Esophagus muscularis mucosa (tissue), 4 donors: Measurements from ENCODE around the gene CELA3B. TPM values are rescaled to one million over a fixed set of nuclear protein-coding genes. Genes with fewer than 3 reads are reported as not detected.
"Not testable (repeated sequence)": the region's sequence is repeated elsewhere in the genome, so short reads cannot be mapped to it uniquely, and the experiment has no call there.

Experiments
- DNase-seq: peaks from one replicate; pipeline ENCODE4 v3.0.0-alpha.2; 2017; ENCODE audit errors: extremely low spot score
- H3K27ac ChIP-seq, 4 donors: fragments of 200-600 bp; sonication (generic); replicated peaks in 1 of 4; 1 replicate in 3 of 4; 2 replicates in 1 of 4; pipeline ENCODE4 v1.5.1; 2016 to 2019; ENCODE audit warnings: mild to moderate bottlenecking in 1 of 4
- H3K27me3 ChIP-seq, 4 donors: fragments of 200-600 bp; sonication (generic); one replicate each; pipeline versions ENCODE4 v1.5.1 to v1.6.0; 2016 to 2019
- H3K36me3 ChIP-seq, 4 donors: fragments of 200-600 bp; sonication (generic); one replicate each; pipeline ENCODE4 v1.5.1; 2016 to 2019
- H3K4me1 ChIP-seq, 4 donors: fragments of 200-600 bp; sonication (generic); one replicate each; pipeline ENCODE4 v1.5.1; 2016 to 2019
- H3K4me3 ChIP-seq, 4 donors: fragments of 200-600 bp; sonication (generic); 1 replicate in 2 of 4; 2 replicates in 2 of 4; pipeline ENCODE4 v1.5.1; 2016 to 2019; ENCODE audit warnings: mild to moderate bottlenecking in 4 of 4, moderate library complexity in 1 of 4
- H3K9me3 ChIP-seq, 4 donors: fragments of 200-600 bp; sonication (generic); 1 replicate in 3 of 4; 2 replicates in 1 of 4; pipeline ENCODE4 v1.5.1; 2016 to 2019
- CTCF ChIP-seq, 3 experiments: fragments of 200-600 bp in 2 of 3; fragments of 450-650 bp in 1 of 3; sonication (generic) in 2 of 3; IDR thresholded peaks; one replicate each; pipeline ENCODE4 v1.5.1; 2017 to 2019; ENCODE audit warnings: antibody characterized with exemption in 3 of 3, mild to moderate bottlenecking in 2 of 3, moderate library complexity in 1 of 3
- EP300 ChIP-seq: sonication (generic); formaldehyde crosslinking; IDR thresholded peaks from one replicate; pipeline ENCODE4 v1.6.1; 2017; ENCODE audit warnings: antibody characterized with exemption
- POLR2A ChIP-seq: fragments of 450-650 bp; IDR thresholded peaks from one replicate; pipeline ENCODE4 v1.6.1; 2017; ENCODE audit warnings: antibody characterized with exemption, moderate library complexity, mild to moderate bottlenecking, low read depth
- POLR2AphosphoS5 ChIP-seq, 2 donors: sonication (generic); formaldehyde crosslinking; IDR thresholded peaks; one replicate each; pipeline ENCODE4 v1.6.1; 2017; ENCODE audit warnings: antibody characterized with exemption in 2 of 2
- WGBS: methylation state at CpG from one replicate; pipeline ENCODE4 v1.1.5; 2018; 5-methylcytosine and 5-hydroxymethylcytosine counted together
- intact Hi-C: fragments of 100-400 bp; cut with DNase I; formaldehyde crosslinking; loops from one replicate; pipeline ENCODE4 v1.15.1; 2023
- small RNA-seq, 3 donors: library from RNA; depleted of rRNA; stranded (forward); fragments of <200 nt; gene quantifications; one replicate each; pipeline ENCODE3, GENCODE V24; 2016
- total RNA-seq, 4 donors: library from RNA; depleted of rRNA; stranded (reverse); fragments of >200 nt; gene quantifications; one replicate each; pipeline versions ENCODE4 v1.1.0 to v1.2.1, GENCODE V29; 2016

The CELA3B gene
- total RNA-seq, 4 donors from 2014 or later: not detected

GRCh38 chr1:22031214-22031962 is 54.6 kb downstream of the CELA3B start:
- H3K36me3 ChIP-seq: peaks cover 0 to 6% (median 2%) of the 10 kb centered on the region in 4 donors
- no peaks in the 10 kb centered on the region for H3K27me3 ChIP-seq
- TF ChIP-seq CTCF (IDR thresholded peaks at IDR 0.05) (no peak), POLR2A (no peak), POLR2AphosphoS5 (IDR thresholded peaks at IDR 0.05) (no peak), EP300 (no peak)
- peaks cover 2 to 14% (median 7%) of the 10 kb centered on the region in 4 donors for H3K4me1 ChIP-seq
- intact Hi-C loops: no loop called here
- H3K27ac ChIP-seq: peak overlapping the region in 2 of 4 donors; percentile 27 to 33
- H3K4me3 ChIP-seq: no peak overlapping the region
- 54% methylated on average over 8 of the region's 8 CpGs for WGBS
- H3K9me3 ChIP-seq: no peaks in the 10 kb centered on the region
- no peak for DNase-seq

DNA sequence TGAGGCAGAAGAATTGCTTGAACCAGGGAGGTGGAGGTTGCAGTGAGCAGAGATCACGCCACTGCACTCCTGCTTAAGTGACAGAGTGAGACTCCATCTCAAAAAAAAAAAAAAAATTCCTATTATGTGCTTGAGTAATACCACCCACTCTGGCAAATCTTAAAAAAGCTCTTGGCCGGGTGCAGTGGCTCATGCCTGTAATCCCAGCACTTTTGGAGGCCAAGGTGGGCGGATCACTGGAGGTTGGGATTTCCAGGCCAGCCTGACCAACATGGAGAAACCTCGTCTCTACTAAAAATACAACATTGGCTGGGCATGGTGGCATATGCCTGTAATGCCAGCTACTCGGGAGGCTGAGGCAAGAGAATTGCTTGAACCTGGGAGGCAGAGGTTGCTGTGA is 58.0 kb downstream of the CELA3B start:
- H3K4me1 ChIP-seq: peaks cover 5 to 14% (median 9%) of the 10 kb centered on the region in 4 donors
- H3K36me3 ChIP-seq, DNase-seq, H3K27ac ChIP-seq, H3K9me3 ChIP-seq, H3K27me3 ChIP-seq, H3K4me3 ChIP-seq, intact Hi-C loops: not testable (repeated sequence)
- 78% methylated on average over 5 of the region's 5 CpGs for WGBS

DNA sequence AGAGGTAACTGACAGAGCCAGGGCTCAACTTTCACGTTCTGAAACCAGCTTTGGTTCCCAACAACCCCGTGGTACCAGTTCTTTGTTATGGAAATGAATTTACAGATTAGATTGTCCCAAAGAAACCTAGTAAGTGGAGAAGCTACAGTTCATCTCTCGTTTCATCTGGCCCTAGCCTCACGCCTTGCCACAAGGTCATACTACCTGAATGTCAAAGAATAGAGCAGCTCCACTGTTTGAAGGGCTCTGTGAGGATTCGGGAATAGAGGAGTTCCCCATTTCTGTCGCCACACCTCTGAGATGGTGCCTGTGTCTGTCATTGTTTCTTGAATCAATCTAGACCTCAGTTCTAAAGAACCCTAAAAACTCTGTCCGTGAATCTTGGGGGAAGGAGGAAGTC is 60.7 kb downstream of the CELA3B start:
- WGBS: 77% methylated on average over 7 of the region's 7 CpGs
- Histone ChIP-seq H3K4me3 (no peak overlapping the region), H3K27ac (no peak overlapping the region), H3K36me3 (no peaks in the 10 kb centered on the region), H3K4me1 (peaks cover 9 to 13% (median 11%) of the 10 kb centered on the region in 4 donors), H3K9me3 (no peaks in the 10 kb centered on the region), H3K27me3 (no peaks in the 10 kb centered on the region)
- intact Hi-C loops: no loop called here
- no peak for TF ChIP-seq CTCF (IDR thresholded peaks at IDR 0.05)
- no peak for TF ChIP-seq EP300
- TF ChIP-seq POLR2AphosphoS5 (IDR thresholded peaks at IDR 0.05): no peak
- TF ChIP-seq POLR2A: no peak
- DNase-seq: no peak

GRCh38 chr1:22038036-22038435 is 61.2 kb downstream of the CELA3B start:
- 69% methylated on average over 3 of the region's 5 CpGs for WGBS
- no peak overlapping the region for H3K27ac ChIP-seq
- no peaks in the 10 kb centered on the region for H3K27me3 ChIP-seq
- TF ChIP-seq EP300 (no peak), POLR2A (no peak), CTCF (IDR thresholded peaks at IDR 0.05) (no peak), POLR2AphosphoS5 (IDR thresholded peaks at IDR 0.05) (no peak)
- H3K4me1 ChIP-seq: peaks cover 9 to 13% (median 11%) of the 10 kb centered on the region in 4 donors
- no peak for DNase-seq
- intact Hi-C loops: no loop called here
- no peaks in the 10 kb centered on the region for H3K9me3 ChIP-seq
- H3K4me3 ChIP-seq: no peak overlapping the region
- H3K36me3 ChIP-seq: no peaks in the 10 kb centered on the region

Small RNA genes within 50 kb of the gene (small RNA-seq; reads per million reads assigned to genes)
- gene RN7SL186P: 0 reads per million in 3 donors
- 0 reads per million in 3 donors for gene RN7SL386P
- gene RNU6-1022P: 0 reads per million in 3 donors
- 0 reads per million in 3 donors for gene RNU6-776P

Other genes starting within 250 kb of the CELA3B start
- gene USP48, start 193.9 kb upstream of the CELA3B start, total RNA-seq: 10 to 100 TPM; 29.3 to 46.5 (median 37.7) TPM
- not detected for gene LDLRAD2, start 164.8 kb upstream of the CELA3B start, total RNA-seq
- gene HSPG2, start 39.7 kb upstream of the CELA3B start, total RNA-seq: 1,000 to 10,000 TPM in 1 of 4 donors, 100 to 1,000 TPM in 3; 414 to 1,199 (median 595) TPM
- gene CELA3A, start 24.6 kb downstream of the CELA3B start, total RNA-seq: not detected
- 100 to 1,000 TPM; 177 to 243 (median 204) TPM for gene CDC42, start 75.7 kb downstream of the CELA3B start, total RNA-seq
- gene WNT4, start 166.1 kb downstream of the CELA3B start, total RNA-seq: under 1 TPM in 3 of 4 donors, not detected in 1; 0.19 to 0.33 (median 0.29) TPM